ENCODE data around the gene SCYGR5. TPM values are rescaled to one million over a fixed set of nuclear protein-coding genes. Genes with fewer than 3 reads are reported as not detected.
A peak's percentile ranks its signal among the peaks of the same experiment; 100 is the strongest.

The SCYGR5 gene
- total RNA-seq, 1 donor from 2014 or later: not detected

DNA sequence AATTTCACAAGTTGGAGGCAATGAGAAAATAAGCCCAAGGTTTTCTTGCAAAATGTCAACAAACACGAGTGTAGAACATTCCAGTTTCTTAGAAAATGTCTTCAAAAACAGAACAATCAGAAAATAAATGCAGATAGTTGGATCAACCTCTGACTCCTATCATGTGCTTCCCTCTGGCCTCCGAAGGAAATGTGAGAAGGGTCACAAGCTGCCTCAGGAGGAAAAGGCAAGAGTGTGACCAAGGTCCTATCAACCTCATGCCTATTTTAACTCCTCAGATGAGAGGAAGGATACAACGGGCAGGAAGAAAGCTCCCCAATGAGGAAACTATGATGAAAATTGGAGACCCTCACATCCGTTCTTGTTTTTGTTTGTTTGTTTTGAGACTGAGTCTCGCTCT is 7.9 kb downstream of the SCYGR5 start:
- Histone ChIP-seq H3K4me3 (no peak overlapping the region), H3K9me3 (no peaks in the 10 kb centered on the region), H3K27me3 (ENCODE audit: low read depth) (no peaks in the 10 kb centered on the region), H3K4me1 (no peaks in the 10 kb centered on the region), H3K36me3 (no peaks in the 10 kb centered on the region), H3K27ac (no peak overlapping the region)
- intact Hi-C loops (cut with DNase I): no loop called here
- TF ChIP-seq, protein P1, sequence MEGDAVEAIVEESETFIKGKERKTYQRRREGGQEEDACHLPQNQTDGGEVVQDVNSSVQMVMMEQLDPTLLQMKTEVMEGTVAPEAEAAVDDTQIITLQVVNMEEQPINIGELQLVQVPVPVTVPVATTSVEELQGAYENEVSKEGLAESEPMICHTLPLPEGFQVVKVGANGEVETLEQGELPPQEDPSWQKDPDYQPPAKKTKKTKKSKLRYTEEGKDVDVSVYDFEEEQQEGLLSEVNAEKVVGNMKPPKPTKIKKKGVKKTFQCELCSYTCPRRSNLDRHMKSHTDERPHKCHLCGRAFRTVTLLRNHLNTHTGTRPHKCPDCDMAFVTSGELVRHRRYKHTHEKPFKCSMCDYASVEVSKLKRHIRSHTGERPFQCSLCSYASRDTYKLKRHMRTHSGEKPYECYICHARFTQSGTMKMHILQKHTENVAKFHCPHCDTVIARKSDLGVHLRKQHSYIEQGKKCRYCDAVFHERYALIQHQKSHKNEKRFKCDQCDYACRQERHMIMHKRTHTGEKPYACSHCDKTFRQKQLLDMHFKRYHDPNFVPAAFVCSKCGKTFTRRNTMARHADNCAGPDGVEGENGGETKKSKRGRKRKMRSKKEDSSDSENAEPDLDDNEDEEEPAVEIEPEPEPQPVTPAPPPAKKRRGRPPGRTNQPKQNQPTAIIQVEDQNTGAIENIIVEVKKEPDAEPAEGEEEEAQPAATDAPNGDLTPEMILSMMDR (IDR thresholded peaks at IDR 0.05): no peak
- ATAC-seq (peak; percentile 47 to 62), DNase-seq (no peak)

DNA sequence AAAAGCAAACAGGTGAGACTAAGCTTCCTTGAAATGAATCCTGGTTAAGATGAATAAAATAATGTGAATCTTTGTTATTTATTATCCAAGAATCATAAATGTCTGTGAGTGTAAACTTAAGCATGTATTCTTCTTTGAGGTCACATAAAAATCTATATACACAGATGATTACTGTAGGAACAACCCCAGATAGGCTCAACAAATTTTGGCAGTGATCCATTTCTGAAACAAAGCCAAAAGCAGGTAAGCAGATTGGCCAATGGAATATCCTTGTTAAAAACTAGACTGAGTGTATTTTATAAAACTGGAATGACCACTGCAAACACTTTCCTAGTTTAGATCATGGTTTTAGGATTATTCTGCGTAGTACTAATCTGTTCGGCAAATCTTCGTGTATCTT is 11.3 kb downstream of the SCYGR5 start:
- ATAC-seq: no peak
- Histone ChIP-seq H3K27me3 (ENCODE audit: low read depth) (no peaks in the 10 kb centered on the region), H3K4me1 (no peaks in the 10 kb centered on the region), H3K27ac (no peak overlapping the region), H3K9me3 (no peaks in the 10 kb centered on the region), H3K36me3 (no peaks in the 10 kb centered on the region), H3K4me3 (no peak overlapping the region)
- DNase-seq: no peak
- intact Hi-C loops (cut with DNase I): no loop called here
- TF ChIP-seq, protein P1 (IDR thresholded peaks at IDR 0.05): no peak

DNA sequence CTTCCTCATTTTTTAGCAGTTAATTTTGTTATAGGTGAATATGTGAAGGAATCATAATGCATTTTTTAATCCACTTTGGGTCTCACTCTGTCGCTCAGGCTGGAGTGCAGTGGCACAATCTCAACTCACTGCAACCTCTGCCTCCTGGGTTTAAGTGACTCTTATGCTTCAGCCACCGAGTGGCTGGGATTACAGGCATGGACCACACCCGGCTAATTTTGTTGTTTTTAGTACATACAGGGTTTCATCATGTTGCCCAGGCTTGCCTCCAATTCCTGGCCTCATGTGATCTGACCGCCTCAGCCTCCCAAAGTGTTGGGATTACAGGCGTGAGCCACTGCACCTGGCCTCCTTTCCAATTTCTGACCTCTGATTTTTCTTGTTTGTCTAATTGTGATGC is 17.7 kb downstream of the SCYGR5 start:
- TF ChIP-seq, protein P1 (IDR thresholded peaks at IDR 0.05): no peak
- peak; percentile 73 for ATAC-seq
- peaks cover 6% of the 10 kb centered on the region for H3K4me1 ChIP-seq
- DNase-seq: peak; percentile 52
- H3K27ac ChIP-seq: no peak overlapping the region
- H3K36me3 ChIP-seq: no peaks in the 10 kb centered on the region
- no peaks in the 10 kb centered on the region for H3K27me3 ChIP-seq (ENCODE audit: low read depth)
- no peaks in the 10 kb centered on the region for H3K9me3 ChIP-seq
- intact Hi-C loops (cut with DNase I): no loop called here
- no peak overlapping the region for H3K4me3 ChIP-seq

DNA sequence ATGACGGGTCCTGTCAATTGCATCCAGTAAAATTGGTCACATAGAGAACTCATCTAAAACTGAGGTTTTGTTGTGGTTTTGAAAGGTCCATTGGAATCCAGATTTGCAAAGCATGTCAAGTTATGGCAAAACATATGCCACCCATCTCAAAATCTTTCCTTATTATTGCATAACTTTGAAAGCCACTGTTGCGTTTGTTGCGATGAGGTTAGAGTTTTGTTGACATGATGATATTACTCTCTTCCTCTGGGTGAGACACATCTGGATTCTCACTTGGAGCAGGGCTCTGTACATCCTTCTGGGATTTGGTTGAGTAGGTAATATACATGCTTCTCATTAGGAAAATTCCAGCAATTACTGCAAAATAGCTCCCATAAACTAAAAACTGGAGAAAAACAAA is 20.6 kb downstream of the SCYGR5 start:
- TF ChIP-seq, protein P1 (IDR thresholded peaks at IDR 0.05): no peak
- ATAC-seq (no peak), DNase-seq (no peak)
- no peak overlapping the region for H3K4me3 ChIP-seq
- no peaks in the 10 kb centered on the region for H3K36me3 ChIP-seq
- H3K27me3 ChIP-seq (ENCODE audit: low read depth): no peaks in the 10 kb centered on the region
- H3K4me1 ChIP-seq: peaks cover 6% of the 10 kb centered on the region
- no peak overlapping the region for H3K27ac ChIP-seq
- intact Hi-C loops (cut with DNase I): no loop called here
- no peaks in the 10 kb centered on the region for H3K9me3 ChIP-seq

DNA sequence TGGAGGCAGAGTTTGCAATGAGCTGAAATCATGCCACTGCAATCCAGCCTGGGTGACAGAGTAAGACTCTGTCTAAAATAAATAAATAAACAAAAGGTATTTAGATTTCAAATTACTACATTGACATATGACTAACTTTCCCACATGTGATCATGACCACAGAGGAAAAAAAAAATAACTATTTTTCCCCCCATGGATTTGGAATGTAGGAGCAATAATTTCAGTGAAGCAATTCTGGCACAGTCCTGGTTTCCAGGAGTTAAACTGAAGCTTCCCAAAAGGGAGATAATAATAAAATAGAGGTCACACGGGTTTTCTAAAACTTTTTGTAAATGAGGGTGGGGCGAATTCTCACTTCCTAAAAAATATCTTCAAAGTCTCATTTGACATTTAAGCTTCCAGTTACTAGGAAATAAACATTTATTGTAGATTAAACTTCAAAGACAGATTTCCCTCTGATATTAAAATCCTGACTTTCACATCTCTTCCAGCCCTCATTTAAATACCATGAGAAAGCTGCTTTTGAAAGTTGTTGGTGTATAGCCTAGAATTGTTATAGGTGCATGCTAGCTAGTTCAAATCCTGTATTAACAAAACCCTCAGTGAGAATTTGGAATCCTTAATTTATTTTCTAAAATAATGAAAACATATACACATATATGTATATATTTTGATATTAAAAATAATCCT is 30.5 kb downstream of the SCYGR5 start:
- Histone ChIP-seq H3K4me1 (peaks cover 5% of the 10 kb centered on the region), H3K27me3 (ENCODE audit: low read depth) (no peaks in the 10 kb centered on the region), H3K4me3 (no peak overlapping the region), H3K9me3 (peaks cover 1% of the 10 kb centered on the region), H3K36me3 (no peaks in the 10 kb centered on the region), H3K27ac (no peak overlapping the region)
- TF ChIP-seq, protein P1 (IDR thresholded peaks at IDR 0.05): no peak
- intact Hi-C loops (cut with DNase I): no loop called here
- DNase-seq (no peak), ATAC-seq (no peak)
